Lower leg skin (tissue), 3 donors: ENCODE measurements around the gene TADA2A.

Source experiments
- POLR2A ChIP-seq, 2 donors: fragments of 450-650 bp; IDR thresholded peaks; one replicate each; pipeline ENCODE4 v1.6.1; 2016 to 2017; ENCODE audit warnings: antibody characterized with exemption in 2 of 2, mild to moderate bottlenecking in 1 of 2, moderate library complexity in 1 of 2
- TF ChIP-seq, protein P1 (sequence below), 3 donors: fragments of 450-650 bp; IDR thresholded peaks; one replicate each; pipeline ENCODE4 v1.5.1; 2016; ENCODE audit warnings: antibody characterized with exemption in 3 of 3, mild to moderate bottlenecking in 3 of 3, moderate library complexity in 2 of 3

DNA sequence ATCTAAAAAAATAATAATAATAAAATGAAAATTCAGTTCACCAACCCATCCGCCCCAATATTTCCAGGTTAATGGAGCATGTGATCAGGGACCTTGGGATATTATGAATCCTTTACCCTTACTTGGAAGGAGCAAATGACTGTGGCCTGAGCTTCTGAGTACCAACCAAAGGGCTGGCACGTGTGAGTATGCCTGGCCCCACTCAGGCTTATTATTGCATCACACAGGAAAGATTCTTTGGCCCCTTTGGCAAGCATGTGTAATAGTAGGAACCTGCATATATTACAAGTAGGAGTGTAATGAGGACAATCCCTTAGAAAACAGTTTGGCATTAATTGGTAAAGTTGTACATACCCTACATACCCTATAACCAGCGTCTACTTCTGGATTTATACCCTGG is 38.1 kb upstream of the TADA2A start:
- TF ChIP-seq POLR2A (IDR thresholded peaks at IDR 0.05) = no peak
- TF ChIP-seq, protein P1, sequence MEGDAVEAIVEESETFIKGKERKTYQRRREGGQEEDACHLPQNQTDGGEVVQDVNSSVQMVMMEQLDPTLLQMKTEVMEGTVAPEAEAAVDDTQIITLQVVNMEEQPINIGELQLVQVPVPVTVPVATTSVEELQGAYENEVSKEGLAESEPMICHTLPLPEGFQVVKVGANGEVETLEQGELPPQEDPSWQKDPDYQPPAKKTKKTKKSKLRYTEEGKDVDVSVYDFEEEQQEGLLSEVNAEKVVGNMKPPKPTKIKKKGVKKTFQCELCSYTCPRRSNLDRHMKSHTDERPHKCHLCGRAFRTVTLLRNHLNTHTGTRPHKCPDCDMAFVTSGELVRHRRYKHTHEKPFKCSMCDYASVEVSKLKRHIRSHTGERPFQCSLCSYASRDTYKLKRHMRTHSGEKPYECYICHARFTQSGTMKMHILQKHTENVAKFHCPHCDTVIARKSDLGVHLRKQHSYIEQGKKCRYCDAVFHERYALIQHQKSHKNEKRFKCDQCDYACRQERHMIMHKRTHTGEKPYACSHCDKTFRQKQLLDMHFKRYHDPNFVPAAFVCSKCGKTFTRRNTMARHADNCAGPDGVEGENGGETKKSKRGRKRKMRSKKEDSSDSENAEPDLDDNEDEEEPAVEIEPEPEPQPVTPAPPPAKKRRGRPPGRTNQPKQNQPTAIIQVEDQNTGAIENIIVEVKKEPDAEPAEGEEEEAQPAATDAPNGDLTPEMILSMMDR (IDR thresholded peaks at IDR 0.05) = no peak
